AG08395 (cell line): ENCODE measurements around the gene ZDHHC3.

ENCODE experiments used
- DNase-seq: peaks from one replicate; pipeline ENCODE4 v3.0.0; 2012; ENCODE audit warnings: mixed read lengths, low spot score

ZDHHC3 gene

DNA sequence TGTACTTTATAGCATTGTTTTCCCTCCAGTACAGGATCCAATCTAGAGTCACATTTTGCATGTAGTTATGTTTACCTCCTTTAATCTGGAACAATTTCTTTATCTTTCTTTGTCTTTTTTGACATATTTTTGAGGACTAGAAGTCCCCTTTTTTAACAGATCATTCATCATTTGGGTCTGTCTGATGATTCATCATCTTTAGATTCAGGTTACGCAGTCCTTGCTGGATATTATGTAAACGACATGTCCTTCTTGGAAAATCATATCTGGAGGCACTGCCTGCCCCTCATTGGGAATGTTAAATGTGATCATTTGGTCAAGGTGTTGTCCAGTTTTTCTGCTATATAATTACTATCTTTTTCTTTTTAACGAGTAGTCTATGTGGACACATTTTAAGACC lies 83.3 kb downstream of the ZDHHC3 start:
- no peak for DNase-seq

DNA sequence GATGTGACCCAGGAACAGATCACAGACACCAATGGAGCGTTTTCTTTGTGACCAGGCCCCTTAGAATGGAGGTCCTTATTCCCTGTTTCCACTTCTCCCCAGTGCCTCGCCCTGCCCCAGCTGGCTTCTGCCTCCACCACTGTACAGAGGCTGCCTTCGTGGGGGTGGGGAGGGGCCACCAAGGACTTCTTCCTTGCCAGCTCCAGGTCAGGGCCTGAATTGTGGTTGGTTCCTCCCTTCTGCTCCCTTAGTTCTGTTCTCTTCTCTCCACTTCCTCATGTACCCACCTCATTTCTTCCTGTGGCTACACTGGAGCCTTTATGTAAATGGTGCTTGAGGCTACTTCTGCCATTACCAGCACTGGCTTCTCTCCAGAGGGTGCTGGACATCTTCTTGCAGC lies 85.1 kb downstream of the ZDHHC3 start:
- DNase-seq: no peak

DNA sequence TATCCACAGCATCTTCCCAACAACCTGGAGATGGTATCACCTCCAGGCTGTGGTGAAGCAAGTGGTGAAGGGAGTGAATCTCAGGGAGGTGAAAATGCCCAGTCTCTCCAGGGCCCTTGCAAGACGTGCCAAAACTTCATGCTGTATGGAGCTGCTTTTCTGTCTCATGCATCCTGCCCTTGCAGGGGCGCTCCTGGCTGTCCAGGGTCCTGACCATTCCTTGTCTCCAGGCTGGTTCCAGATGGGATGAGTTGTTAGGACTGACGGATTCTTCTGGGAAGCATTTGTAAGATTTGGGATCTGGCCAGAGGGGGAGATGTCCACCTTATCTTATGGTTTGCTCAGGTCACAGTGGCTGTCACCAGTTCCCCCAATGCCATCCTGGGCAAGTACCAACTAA lies 85.7 kb downstream of the ZDHHC3 start:
- DNase-seq: no peak

DNA sequence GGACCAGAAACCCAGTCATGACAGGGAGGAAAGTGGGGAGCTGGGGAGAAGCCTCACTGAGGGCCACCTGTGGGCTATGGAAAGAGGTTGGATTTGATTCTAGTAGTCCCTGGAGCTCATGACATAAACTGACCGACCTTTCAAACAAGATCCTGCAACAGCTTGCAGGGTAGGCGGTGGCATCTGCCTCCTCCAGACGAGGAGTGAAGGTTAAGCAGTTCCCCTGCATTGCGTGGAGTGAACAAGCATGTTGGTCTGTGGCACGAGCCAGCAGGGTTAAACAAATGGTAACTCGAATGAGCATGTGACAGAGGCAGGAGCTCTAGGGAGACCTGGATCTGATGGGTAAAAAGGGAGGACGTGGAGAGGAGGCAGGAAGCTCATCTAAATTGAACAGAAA lies 88.9 kb downstream of the ZDHHC3 start:
- no peak for DNase-seq

DNA sequence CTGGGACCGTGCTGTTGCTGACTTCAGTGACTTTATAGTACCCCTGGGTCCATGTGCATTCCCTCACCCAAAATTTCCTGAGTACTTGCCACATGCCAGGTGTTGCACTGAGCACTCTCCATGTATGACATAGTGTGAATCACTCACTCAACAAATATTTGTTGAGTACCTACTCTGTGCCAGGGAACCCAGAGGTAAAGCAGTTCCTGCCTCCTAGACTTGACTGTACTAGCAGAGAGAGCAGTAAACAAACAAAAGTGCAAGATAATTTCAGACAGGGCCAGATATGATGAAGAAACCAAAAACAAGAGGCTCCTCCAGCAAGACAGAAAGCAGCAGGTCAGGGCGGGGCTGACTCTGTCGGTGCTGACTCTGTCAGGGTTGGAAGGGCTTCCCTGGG lies 89.4 kb downstream of the ZDHHC3 start:
- no peak for DNase-seq

DNA sequence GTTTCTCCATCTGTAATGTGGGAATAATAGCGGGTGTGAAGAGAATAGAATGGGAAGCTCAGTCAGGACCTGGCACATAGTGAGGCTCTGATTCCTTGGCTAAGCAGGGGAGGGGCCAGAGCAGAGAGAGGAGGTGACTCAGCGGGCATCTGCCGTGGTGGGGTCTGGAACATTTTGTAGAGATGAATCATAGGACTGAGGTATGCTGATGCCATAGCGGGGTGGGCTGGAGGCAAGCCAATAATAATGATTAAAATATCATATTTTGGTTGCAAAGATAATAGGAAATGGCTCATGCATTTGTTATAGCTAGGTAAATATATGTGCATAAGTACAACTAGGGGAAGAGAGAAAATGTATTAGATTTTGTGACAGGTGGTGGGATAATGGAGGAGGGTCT lies 90.4 kb downstream of the ZDHHC3 start:
- peak; percentile 95 for DNase-seq

DNA sequence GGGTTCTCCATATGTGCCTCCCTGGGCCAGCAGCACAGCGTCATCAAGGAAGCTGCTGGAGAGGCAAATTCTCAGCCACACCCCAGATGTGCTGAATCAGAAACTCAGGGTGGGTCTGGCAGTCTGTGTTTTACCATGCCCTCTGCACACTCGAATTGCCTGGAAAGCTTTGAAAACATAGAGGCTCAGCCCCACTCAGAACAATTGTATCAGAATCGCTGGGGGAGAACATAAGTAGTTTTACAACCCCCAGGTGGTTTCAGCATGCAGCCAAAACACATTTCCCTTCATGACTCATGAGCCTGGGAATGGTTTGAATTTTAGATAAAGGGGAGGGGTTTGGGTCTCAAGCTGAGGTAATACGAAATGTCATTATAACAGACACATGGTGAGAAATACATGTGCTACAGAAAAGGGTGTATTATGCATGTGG lies 92.0 kb downstream of the ZDHHC3 start:
- DNase-seq: peak; percentile 86

DNA sequence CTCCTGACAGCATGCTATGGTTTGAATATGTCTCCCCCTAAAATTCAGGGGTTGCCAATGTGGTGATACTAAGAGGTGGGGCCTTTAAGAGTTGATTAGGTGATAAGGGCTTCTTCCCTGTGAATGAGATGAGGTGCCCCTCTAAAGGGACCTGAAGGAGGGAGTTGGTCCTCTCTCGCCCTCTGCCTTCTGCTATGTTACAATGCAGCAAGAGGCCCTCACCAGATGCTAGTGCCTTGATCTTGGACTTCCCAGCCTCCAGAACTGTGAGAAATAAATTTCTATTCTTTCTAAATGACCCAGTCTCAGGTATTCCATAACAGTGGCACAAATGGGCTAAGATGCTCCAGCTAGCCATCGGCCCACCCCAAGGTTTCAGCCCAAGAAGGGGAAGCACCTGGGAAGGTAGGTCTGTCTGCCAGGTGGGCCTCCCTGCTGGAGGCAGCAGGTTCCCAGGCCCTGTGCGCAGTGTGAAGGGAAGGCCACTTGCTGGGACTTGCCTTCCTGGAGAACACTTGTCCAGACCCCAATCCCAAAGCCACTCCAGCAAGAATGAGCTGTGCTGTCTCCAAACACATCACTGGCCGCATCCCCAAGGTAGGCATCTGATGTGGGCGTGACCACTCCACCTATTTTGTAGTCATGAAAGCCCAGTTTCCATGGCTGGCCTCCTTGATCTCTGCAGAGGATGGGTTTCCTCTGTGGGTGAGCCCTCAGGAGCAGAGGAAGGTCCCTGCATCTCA lies 92.6 kb downstream of the ZDHHC3 start:
- no peak for DNase-seq

DNA sequence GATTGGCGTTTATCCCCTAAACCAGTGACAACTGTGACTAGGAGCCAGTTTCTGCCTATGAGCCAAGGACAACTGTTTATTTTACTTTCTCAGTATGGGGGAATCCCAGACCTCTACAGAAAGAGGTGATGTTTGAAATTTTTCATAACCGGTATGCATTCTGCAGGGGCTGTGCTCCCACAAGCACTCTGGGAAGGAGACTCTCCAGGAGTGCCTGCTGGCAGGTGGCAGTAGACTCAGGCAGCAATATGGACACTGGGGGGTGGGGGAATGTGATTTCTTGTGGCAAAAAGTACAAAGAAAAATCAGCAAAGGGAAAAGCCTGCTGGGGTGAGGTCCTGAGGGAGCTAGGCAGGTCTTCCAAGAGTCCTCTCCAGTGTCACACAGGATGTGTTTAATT lies 95.7 kb downstream of the ZDHHC3 start:
- no peak for DNase-seq

DNA sequence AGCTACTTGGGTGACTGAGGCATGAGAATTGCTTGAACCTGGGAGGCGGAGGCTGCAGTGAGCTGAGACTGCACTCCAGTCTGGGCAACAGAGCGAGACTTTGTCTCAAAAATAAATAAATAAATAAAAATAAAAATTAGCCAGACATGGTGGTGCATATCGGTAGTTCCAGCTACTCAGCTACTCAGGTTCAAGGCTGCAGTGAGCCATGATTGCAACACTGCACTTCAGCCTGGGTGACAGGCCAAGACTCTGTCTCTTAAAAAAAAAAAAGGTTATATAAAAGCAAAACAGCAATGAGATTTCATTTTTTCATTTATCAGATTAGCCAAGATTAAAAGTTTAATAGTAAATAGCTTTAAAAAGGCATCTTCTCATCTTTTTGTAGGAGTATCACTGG lies 98.6 kb downstream of the ZDHHC3 start:
- DNase-seq: no peak

DNA sequence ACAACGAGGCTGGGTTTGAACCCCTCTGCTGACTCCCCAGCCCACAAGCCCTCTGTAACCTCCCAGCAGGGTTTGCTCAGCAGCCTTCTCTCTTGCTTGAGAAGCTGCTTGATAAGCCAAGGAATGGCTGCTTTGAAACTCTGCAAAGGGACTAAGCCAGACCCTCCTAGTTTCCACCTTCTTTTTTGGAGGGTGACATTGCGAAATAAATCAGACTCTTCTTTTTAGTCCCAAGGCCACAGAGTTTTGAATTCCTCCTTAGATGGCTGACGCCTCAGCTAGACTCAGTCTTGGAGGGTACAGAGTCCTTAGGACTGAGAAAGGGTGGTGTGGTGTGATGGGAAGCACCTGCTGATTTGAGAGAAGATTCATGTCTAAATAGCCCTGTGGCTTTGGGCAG lies 100.4 kb downstream of the ZDHHC3 start:
- no peak for DNase-seq
